Measurements from ENCODE around the gene SOHLH1.

Gene SOHLH1, protein sequence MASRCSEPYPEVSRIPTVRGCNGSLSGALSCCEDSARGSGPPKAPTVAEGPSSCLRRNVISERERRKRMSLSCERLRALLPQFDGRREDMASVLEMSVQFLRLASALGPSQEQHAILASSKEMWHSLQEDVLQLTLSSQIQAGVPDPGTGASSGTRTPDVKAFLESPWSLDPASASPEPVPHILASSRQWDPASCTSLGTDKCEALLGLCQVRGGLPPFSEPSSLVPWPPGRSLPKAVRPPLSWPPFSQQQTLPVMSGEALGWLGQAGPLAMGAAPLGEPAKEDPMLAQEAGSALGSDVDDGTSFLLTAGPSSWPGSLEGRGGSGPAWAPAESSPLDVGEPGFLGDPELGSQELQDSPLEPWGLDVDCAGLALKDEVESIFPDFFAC

DNA sequence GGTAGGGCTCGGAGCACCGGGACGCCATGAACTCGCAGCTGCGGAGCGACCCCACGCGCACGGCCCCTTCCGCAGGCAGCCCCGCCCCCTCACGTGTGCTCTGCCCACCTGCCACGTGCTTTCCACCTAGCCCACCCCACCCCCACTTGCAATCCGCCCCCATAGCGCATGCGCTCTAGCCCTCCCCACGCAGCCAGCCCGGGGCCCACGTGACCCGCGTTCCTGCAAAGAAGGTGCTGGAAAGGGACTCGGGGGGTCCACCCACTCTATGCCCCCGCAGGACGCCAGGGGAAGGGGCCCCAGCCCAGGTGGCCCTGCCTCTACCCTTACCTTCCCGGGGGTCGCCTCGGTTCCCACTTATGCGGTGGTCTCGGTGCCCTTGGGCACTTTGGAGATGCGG lies at the start of gene SOHLH1:
Gene SOHLH1, minus strand, starts transcription at position 42 of the 400 bp plus-strand sequence. Its CDS starts 14 bp downstream, at position 28.
- DNase-seq, result no peak

DNA sequence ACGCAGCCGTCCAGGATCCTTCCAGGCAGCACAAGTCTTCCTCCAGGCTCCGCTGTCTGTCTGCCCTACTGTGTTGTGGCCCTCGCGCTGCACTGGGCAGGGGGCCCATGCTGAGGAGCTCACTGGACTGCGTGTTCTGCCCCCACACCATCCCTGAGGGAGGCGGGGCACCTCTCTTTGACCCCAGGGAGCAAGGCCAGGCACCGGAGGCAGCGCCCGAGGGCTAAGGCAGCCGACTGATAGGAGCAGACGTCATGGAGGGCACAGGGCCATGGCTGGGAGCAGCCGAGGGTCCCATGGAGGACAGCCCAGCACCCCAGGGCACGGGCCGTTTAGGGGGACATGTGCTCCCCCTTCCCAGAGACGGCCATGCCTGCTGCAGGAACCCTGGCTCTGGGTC lies 49.4 kb upstream of the SOHLH1 start:
- DNase-seq, result no peak

DNA sequence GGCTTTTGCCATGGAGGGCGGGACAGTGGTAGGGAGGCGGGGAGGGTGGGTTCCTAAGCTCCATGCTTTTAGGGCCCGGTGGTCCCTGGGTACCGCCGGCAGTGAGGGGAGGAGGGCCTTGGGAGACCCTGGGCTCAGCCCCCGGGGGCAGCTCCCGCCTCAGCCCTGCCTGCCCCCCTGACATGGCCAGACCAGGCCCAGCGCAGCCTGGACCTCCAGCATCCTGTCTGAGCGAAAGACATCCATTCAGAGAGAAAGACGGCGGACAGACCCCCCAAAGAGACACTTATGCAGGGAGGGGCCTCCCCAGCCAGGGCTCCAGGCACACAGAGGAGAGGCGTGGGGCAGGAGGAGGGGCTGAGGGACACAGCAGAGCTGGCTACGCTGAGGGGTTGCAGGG lies 48.0 kb upstream of the SOHLH1 start:
- no peak for DNase-seq

DNA sequence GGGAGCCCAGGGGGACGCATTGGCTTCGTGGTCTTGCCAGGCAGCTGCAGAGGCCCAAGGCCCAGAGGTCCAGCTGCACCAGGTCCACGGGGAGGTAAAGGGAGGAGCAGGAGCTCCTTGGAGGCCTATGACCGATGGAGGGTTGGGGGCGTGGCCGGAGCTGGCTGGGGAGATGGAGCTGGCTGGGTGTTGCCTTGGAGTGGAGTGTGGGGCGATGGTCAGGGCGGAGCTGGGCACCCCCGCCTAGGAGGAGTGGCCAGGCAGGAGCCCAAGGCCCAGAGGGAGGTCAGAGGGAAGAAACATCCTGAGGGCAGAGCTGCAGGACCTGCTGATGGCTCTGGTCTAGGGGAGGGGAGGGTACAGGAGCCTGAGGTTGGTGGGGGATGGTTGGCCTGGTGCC lies 47.3 kb upstream of the SOHLH1 start:
- DNase-seq, result no peak

DNA sequence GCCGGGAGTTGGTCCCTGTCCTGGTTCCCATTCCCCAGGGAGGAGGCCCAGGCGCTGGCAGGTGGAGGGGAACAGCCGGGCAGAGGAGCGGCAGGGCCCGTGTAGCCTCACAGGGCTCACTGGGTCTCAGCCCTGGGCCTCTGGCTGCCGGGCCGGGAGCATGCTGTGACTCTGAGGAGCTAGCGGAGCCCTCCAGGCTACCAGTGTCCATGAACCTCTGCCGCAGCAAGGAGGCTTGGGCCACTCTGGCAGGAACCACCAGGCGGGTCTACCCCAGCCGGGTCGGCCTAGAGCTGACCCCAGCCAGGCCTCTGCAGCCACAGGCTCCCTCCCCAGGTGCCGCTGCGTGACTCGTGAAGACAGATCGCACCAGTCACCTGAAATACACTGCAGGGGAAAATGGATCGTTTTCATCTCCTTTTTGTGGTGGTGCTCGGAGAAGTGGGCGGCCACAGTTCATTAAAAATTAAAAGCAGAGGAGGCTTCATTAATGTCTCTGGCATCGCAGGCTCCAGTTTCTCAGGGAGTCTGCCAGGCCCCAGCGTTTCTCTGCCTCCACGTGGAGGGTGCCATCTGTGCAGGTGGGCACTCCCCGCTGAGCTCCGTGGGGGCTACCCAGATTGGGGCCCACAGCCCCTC lies 46.5 kb upstream of the SOHLH1 start:
- no peak for DNase-seq

DNA sequence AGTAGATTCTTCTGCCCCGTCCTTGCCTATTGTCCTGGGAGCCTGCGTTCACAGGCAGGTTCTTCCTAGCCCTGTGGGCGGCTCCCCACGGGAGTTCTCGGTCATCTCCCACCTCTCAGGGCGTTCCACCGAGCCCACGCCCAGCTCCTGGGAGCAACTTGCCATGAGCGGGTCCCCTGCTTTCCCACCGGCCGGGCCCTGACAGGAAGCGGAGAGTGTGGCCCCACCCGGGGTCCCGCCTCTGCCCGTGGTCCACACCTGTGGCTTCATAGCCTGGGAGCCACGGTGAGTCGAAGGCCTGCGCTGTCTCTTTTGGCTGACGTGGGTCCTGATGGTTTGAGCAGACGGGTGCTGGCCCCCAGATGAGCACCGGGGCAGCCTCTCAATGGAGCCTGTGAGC lies 45.9 kb upstream of the SOHLH1 start:
- DNase-seq, result no peak

- no peak for DNase-seq
These were observed 45.2 kb upstream of the SOHLH1 start for GRCh38 chr9:135744333-135745070.

GRCh38 chr9:135743546-135744332 lies 44.5 kb upstream of the SOHLH1 start:
- DNase-seq, result no peak

- DNase-seq, result no peak
These were observed 43.7 kb upstream of the SOHLH1 start for GRCh38 chr9:135743021-135743420.

GRCh38 chr9:135741276-135742219 lies 42.3 kb upstream of the SOHLH1 start:
- no peak for DNase-seq

GRCh38 chr9:135739271-135740220 lies 40.3 kb upstream of the SOHLH1 start:
- DNase-seq, result no peak

- no peak for DNase-seq
These were observed 38.7 kb upstream of the SOHLH1 start for GRCh38 chr9:135737840-135738521.

DNA sequence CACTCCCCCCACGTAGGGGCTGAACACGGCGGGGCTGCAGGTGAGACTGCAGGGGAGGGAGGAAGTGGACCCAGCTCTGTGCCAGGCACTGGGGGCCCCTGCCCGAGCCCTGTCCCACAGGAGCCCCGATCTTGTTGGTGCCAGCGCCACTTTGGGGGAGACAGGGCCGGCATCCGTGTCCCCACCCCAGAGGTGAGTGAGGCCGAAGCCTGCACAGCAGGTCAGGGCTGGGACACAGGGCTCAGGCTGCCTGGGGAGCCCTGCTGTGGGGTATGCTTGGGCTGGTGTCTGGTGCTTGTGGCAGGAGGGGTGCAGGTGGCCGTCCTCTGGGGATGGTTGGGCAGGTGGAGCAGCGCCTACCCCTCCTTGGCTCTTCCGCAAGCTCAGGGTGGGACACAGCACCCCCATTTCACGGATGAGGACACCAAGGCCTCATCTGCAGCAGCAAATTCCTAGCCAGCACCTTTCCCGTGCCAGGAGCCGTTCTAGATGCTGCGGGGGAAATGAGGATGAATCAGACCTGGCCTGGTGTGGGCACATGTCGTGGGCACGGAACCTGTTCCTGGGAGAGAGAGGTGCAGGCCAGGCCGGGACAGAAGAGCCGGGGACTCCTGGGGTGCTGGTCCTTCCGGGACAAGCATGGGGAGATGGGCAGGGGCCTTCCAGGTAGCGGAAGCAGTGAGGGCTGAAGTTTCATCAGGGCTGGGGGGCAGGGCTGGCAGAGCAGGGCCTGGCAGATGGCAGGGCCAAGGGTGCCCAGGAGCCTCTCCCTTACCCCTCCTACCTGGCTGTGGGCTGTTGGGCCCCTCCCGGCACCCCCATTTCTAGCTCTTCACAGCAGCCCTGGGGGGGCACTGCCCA lies 37.9 kb upstream of the SOHLH1 start:
- DNase-seq, result no peak

GRCh38 chr9:135736272-135736978 lies 37.1 kb upstream of the SOHLH1 start:
- DNase-seq, result no peak

DNA sequence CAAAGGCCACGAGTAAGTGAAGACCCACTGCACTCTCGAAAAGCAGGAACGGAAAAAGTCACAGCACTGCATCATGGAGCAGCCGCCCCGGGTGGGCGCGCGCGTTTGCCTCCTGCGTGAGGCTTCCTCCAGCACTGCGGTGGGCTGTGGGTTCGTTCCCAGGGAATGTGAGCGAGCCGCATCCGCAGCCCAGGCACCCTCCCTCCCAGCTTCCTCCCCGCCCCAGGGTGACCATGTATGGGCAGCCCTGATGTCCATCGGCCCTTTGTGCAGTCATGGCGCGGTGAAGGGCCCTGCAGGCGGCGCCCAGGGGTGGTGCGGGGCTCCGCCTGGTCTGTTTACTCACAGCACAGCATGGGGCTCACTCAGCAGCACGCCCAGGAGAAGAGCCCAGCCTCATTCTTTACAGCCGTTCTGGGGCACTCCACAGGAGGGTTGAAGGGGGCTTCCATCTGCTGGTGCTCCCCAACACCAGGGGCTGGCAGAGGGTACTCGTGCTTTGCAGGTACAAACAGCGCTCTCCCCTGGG lies 35.4 kb upstream of the SOHLH1 start:
- no peak for DNase-seq

GRCh38 chr9:135732569-135733257 lies 33.4 kb upstream of the SOHLH1 start:
- DNase-seq, result no peak

DNA sequence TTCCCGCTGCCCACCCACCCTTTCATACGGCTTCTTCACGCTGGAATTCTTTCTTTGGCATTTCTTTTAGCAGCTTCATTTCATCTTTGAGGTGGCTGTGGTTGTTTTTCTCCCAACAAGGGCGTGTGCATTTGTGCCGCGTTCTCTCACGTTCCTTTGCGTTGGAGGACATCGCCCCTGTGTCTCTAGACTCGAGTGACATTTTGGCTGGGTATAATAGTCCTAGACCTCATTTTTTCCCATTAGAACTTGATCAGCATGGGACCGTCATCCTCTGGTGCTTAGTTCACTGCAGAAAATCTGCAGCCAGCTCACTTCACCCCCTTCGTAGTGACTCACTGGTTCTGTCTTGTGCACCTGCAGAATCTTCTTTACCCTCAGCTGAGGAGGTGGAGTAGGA lies 32.2 kb upstream of the SOHLH1 start:
- no peak for DNase-seq

All from activated effector memory CD4-positive, alpha-beta T cell treated with anti-CD3 and anti-CD28 coated beads, Interleukin-2, amount 50 U/mL, for 16 hours (primary cell).